Stimulated activated CD4-positive, alpha-beta T cell treated with anti-CD3 and anti-CD28 coated beads, Interleukin-2, amount 100 ng/mL, for 4 hours (primary cell): ENCODE measurements around the gene VSNL1.

Source experiments
- DNase-seq: peaks from one replicate; pipeline ENCODE4 v3.0.0-alpha.2; 2020; ENCODE audit warnings: low read depth

VSNL1 gene

GRCh38 chr2:17646081-17646554 is 105.6 kb downstream of the VSNL1 start:
- peak; percentile 18 for DNase-seq

- no peak for DNase-seq
These were observed 106.6 kb downstream of the VSNL1 start for GRCh38 chr2:17646838-17647701.

- DNase-seq = no peak
These were observed 108.1 kb downstream of the VSNL1 start for GRCh38 chr2:17648581-17648980.

- DNase-seq = no peak
These were observed 108.5 kb downstream of the VSNL1 start for GRCh38 chr2:17649026-17649425.

- DNase-seq = no peak
These were observed 112.3 kb downstream of the VSNL1 start for GRCh38 chr2:17652681-17653394.

- DNase-seq = no peak
These were observed 117.3 kb downstream of the VSNL1 start for GRCh38 chr2:17657759-17658158.

- DNase-seq = no peak
These were observed 117.9 kb downstream of the VSNL1 start for GRCh38 chr2:17658251-17658843.

GRCh38 chr2:17660219-17660618 is 119.7 kb downstream of the VSNL1 start:
- no peak for DNase-seq

- DNase-seq = no peak
These were observed 121.0 kb downstream of the VSNL1 start for GRCh38 chr2:17661460-17661859.

- no peak for DNase-seq
These were observed 122.2 kb downstream of the VSNL1 start for GRCh38 chr2:17662723-17663122.

GRCh38 chr2:17664534-17664933 is 124.0 kb downstream of the VSNL1 start:
- no peak for DNase-seq

GRCh38 chr2:17667898-17668297 is 127.4 kb downstream of the VSNL1 start:
- no peak for DNase-seq

GRCh38 chr2:17672583-17673317 is 132.3 kb downstream of the VSNL1 start:
- DNase-seq = no peak

GRCh38 chr2:17674817-17675216 is 134.3 kb downstream of the VSNL1 start:
- no peak for DNase-seq

GRCh38 chr2:17680119-17680518 is 139.6 kb downstream of the VSNL1 start:
- no peak for DNase-seq

- DNase-seq = no peak
These were observed 141.8 kb downstream of the VSNL1 start for GRCh38 chr2:17682098-17682857.

GRCh38 chr2:17683981-17684380 is 143.5 kb downstream of the VSNL1 start:
- no peak for DNase-seq

- DNase-seq = no peak
These were observed 148.1 kb downstream of the VSNL1 start for GRCh38 chr2:17688600-17688999.

- DNase-seq = no peak
These were observed 148.5 kb downstream of the VSNL1 start for GRCh38 chr2:17689010-17689409.

GRCh38 chr2:17690776-17691175 is 150.3 kb downstream of the VSNL1 start:
- no peak for DNase-seq
